Ovary (tissue), 3 donors: Measurements from ENCODE around the gene OR51E2.

Experiments used
- CTCF ChIP-seq, 3 donors: fragments of 450-650 bp in 2 of 3; fragments of 200-600 bp in 1 of 3; IDR thresholded peaks; one replicate each; pipeline versions ENCODE4 v1.5.1 to v1.8.0; 2016 to 2022; ENCODE audit warnings: antibody characterized with exemption in 3 of 3, mild to moderate bottlenecking in 1 of 3
- EP300 ChIP-seq: sonication (generic); formaldehyde crosslinking; IDR thresholded peaks from one replicate; pipeline ENCODE4 v1.6.1; 2017; ENCODE audit warnings: antibody characterized with exemption
- donor health status: DM: no; HTN: no; CAD: no.

- no peak for TF ChIP-seq EP300
- no peak for TF ChIP-seq CTCF (IDR thresholded peaks at IDR 0.05)
These were observed 19.7 kb downstream of the OR51E2 start for GRCh38 chr11:4677948-4678347.
